Ureter (tissue), 1 donor: ENCODE data around the gene TMEM128. TPM values are rescaled to one million over a fixed set of nuclear protein-coding genes. Genes with fewer than 3 reads are reported as not detected.
"Not testable (repeated sequence)": the region's sequence is repeated elsewhere in the genome, so short reads cannot be mapped to it uniquely, and the experiment has no call there.

Source experiments
- DNase-seq: peaks from one replicate; pipeline ENCODE4 v3.0.0-alpha.2; 2020; ENCODE audit warnings: low spot score
- total RNA-seq: library from RNA; stranded (reverse); gene quantifications from one replicate; pipeline ENCODE4 v1.2.4, GENCODE V29; 2023
- donor health status: DM: yes; HTN: yes; CAD: no.

TMEM128 gene
- total RNA-seq, 1 donor from 2014 or later: 26.8 TPM

DNA sequence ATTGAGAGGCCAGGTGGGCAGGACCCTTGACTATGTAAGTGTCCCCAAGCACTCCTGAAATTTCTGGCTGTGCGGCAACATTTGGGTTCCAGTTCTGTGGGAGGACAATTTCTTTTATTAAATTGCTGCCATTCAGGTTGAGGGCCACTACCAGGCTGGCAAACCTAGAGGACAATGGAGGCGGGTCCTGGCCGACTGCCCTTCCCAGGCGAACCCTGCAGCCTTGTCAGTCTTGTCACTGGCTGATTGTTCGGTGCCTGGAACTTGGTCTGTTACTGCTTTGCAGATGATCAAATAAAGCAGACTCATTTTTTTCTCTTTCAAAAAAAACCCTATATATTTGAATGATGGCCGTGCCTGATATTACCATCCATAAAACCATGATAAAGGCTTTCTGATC lies 6.6 kb upstream of the TMEM128 start:
- DNase-seq: no peak

DNA sequence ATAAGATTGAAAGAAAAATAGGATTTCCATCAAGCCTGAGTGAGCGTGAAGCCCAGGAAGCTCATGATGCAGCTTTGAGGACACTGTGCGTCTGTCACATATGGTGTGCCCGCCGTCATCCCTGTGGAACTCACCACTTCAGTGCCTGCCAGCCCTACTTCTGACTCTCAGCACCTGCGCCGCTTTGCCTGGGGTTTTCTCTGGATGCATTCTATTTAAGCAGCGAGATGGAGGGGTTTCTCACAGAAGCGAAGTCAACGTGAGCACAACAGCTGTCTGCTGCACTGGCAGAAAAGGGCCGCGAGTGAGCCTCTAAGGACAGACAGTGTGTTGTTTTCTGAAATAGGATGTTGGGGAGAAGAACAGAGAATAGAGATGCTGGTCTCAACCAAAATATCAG lies 6.2 kb upstream of the TMEM128 start:
- no peak for DNase-seq

DNA sequence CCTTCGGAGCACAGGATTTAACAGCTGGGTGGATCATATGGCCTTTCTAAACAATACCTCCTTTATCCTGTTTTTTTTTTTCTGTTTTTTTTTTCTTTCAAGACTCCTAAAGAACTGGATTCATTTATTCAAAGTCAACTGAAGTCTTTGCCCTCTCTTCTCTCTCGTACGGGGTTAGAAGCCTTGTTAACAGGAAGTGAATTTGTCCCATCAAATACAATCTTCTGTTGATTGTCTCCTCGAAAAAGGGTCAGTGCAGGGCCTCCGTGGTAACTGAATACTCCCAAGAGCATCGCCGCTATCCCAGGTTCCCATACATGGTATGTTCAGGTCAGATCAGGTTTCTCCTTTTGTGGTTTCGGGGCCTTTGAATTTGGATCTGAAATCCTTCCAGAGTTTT lies 1.8 kb upstream of the TMEM128 start:
- DNase-seq: no peak

DNA sequence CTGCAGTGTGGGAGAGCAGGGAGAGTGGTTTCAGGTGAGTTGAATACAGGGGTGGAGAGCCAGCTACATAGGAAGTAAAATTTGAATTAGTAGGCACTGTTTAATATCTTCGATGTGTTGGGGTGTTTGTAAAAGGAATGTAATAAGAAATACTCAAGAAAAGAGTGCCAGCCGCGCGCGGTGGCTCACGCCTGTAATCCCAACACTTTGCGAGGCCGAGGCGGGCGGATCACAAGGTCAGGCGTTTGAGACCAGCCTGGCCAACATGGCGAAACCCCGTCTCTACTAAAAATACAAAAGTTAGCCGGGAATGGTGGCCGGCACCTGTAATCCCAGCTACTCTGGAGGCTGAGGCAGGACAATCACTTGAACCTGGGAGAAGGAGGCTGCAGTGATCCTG lies 1.3 kb upstream of the TMEM128 start:
- DNase-seq: not testable (repeated sequence)

DNA sequence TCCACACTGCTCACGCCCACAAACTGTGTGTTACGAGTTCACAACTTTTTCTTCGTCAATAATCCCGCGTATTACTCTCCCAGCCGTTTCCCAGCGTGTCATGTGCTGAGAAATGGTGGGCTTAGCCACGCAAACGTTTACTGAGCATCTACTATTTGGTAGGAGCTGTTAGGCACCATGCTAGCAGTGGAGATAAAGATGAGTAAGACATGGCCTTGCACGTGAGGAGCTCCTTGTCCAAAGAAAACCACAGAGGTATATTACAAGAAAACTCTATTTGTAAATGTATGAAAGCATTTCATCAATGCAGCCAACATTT lies 821 bp upstream of the TMEM128 start:
- DNase-seq: no peak

DNA sequence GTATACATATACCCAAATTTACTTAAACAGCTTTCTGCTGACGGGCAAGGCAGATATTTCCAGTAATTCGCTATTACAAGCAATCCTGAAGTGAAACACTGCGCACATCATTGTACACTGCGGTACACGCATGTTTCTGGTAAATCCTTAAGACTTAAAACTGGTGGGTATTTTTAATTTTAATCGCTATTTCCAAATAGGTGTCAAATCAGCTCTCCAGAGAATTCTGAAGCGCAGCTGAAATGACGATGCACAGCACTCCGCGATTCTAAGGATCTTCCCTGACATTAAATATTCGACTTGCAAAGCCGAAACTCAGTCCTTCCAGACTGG lies 361 bp downstream of the TMEM128 start:
- DNase-seq: no peak

DNA sequence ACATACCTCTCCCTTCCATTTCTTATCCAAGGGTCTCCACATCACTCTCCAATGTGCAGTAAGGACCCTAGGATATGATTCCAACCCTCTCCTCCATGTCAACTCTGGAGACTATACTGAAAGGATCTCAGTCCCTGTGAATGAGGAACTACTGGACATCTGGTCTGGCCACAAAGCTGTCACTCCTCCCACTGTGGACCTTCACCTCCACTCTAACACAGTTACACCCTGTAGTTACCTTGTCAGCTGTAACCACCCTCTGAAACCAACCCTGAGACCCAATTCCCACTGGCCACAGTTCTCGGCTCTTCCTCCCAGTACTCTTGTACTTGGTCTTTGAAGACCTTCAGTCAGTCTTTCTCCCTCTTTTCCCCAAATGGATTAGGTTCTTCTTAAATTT lies 2.9 kb downstream of the TMEM128 start:
- DNase-seq: no peak

DNA sequence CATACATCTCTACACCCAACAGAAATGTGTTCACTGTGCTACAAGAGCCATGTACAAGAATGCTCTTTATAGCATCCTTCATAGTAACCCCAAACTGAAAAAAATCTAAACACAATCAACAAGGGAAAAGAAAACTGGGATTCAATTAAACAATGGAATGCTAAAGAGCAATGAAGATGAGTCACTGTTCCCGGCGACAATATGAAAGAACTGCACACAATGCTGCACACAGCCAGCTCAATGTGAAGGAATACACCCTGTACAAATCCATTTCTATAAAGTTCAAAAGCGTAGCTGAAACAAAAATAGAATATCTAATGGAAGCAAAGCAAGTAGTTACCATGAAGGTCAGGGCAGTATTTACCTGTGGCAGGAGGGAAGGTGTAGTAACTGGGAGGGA lies 8.5 kb downstream of the TMEM128 start:
- not testable (repeated sequence) for DNase-seq

DNA sequence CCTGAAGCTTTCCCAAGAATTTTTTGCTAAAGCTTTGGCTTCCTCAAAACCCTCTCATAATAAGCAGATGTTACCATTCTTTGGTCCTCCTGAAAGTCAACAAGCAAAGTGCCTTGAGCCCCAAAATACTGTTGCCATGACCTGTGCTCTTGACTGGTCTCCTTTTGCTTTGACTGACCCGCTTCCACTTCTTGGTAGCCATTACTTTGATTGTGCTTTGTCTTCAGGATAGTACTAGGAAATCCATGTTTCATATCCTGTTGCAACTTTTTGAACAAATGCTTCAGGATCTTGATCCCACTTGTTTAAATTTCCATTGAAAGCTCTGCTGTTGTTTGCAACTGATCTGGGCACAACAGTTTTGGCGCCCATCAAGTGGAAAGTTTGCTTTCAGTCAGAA lies 14.4 kb downstream of the TMEM128 start:
- DNase-seq: no peak

DNA sequence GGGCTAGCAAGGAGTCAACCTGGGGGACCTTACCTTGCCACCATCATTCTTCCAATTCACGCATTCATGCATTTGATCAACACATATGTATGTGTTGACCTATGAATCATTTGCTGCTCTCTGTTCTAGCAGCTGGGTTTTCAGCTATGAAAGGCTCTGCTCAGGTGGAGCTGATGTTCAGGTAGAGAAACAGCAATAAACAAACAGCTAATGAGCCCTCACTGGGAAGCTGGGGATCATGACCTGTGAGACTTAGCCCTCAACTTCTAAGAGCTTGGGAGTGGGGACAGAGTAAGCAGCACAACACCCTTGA lies 19.7 kb downstream of the TMEM128 start:
- no peak for DNase-seq

DNA sequence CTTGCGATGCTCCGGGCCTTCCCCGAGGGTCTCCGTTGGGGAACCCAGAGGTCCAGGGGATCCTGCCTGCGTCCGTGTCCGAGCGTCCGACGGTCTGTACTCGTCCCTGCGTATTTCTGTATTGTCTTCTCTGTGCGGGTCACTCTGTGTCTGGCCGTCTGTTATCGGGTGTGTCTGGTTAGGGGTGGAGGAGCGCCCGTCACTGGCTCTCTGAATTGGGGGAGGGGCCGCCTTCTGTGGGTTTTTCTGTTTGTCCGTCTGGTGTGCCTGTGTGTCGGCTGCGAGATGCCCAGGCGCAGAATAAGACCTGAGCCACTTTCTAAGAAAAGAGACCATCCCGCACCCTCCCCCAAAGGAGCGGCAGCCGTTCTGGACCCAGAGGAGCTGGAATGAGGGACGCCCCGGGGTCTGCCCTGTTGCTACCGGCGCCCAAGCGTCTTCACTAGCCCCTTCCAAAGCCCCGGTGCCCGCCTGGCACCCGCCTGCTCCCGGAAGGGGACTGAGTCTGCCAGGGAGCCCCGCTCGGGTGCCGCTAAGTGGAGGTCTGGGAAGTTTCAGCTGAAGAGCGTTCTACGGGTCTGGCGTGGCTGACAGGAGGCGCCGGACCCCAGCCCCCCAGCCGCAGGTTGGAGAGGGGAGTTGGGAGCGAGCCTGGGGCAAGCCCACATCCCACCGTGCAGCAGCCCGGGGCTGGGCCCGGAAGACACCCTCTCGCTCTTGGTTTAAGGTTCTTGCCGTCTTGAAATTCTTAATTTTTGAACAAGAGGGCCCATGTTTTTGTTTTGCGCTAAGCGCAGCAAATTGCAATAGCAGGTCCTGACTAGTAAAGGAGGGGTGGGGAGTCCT lies 20.3 kb downstream of the TMEM128 start:
- DNase-seq: no peak

DNA sequence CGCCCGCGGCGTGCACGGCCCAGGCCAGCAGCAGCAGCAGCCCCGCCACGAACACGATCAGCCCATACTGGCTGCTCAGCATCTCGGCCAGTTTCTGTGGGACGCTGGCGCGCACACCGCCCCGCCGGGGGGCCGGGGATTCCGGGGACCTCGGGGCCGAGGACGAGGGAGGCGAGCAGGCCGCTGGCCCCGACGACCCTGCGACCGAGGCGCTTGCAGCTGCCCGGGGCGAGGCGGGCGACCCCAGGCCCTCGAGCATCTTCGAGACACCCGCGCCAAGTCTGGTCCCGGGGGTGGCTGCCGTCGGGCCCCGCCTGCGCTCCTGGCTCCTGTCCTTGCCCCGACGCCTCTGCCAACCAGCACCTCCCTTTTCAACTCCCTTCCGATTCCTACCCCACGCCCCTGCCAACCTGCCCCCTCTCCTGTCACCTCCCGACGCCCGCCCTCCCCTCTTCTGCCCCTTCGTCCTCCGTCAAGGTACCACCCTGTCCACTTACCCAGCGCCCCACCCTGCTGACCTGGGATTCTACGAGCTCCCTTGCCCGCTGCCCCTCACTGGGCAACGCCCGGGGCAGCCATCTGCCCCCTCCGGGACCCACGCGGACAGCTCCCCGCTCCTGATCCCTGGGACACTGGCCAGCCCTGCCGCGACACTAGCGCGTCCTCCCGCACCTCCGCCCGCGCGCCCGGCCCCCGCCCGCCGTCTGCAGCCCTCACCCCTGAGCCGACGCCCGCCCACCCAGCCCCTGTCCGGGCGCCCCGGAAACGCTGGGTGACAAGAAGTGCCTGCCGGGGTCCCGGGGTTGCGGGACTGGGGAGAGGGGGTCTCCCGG lies 21.2 kb downstream of the TMEM128 start, which contains the start of gene OTOP1:
TSS of gene OTOP1 (minus strand) at position 324 of the 833 bp plus-strand sequence. CDS start at position 259, 65 bp downstream.
- no peak for DNase-seq

DNA sequence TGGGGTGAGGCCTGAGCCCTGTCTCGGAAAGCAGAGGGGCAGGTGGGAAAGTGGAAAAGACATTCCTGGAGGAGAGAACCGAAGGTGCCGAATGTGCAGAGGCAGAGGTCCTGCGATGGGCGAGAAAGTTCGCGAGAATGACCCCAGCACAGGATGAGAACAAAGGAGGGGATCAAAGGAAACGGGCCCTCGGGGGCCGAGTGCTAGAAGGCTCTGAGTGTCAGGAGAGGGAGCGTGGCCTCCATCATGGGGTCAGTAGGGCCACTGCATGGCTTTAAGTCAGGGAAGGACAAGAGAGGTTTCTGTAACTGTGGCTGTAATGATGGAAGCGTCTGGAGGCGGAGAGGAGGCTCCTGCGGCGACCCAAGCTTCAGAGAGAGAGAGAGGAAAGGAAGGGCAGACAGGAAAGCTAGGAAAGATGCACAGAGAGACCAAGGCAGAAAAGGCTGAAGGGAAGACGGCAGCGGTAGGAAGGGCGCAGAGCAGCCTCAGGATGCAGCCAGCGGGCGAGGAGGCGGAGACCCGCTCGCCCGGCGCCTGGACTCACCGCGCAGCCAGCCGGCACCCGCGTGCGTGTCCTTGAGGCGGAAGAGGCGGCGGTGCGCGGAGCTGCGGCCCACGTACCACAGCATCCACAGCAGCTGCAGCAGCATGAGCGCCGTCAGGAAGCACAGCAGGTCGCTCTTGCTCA lies 22.0 kb downstream of the TMEM128 start:
- no peak for DNase-seq

DNA sequence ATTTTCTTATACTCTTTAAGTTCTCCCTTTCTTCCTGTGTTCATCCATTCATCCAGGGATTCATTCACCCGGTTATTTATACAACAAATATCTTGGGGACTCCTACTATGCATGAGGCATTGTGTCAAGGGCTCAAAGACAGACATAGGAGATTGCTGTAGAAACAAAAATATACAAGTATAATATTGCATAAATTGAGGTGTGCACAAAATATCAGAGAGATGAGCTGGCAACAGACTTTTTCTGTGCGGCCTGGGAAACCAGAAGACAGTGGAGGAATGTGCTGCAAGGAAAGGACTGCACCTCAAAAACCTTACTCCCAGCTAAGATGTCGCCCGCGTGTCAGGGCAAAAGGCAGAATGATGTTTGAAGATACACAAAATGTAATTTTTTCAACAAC lies 30.9 kb downstream of the TMEM128 start:
- no peak for DNase-seq

DNA sequence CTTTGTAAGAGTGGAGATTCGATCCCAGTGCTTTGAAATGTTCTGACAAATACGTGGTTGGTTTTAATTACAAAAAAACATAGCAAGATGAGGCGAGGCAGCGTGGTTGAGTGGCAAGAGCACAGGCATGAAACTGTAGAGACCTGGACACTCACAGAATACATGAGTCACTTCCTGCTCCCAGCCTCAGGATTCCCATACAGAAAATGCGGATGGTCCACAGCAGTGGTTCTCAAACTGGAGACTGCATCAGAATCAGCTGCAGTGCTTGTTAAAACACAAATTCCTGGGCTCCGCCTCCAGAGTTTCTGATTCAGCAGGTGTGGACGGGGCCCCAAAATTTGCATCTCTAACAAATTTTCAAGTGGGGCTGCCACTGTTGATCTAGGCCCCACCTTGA lies 31.4 kb downstream of the TMEM128 start:
- no peak for DNase-seq

DNA sequence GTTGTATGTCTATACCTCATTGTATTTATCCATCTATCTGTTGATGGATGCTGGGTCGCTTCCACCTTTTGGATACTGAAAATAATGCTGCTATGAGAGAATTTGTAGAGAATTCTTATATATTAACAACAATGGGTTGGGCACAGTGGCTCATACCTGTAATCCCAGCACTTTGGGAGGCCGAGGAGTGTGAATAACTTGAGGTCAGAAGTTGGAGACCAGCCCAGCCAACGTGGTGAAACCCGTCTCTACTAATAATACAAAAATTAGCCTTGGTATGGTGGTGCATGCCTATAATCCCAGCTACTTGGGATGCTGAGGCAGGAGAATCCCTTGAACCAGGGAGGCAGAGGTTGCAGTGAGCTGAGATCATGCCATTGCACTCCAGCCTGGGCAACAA lies 34.3 kb downstream of the TMEM128 start:
- DNase-seq: not testable (repeated sequence)

DNA sequence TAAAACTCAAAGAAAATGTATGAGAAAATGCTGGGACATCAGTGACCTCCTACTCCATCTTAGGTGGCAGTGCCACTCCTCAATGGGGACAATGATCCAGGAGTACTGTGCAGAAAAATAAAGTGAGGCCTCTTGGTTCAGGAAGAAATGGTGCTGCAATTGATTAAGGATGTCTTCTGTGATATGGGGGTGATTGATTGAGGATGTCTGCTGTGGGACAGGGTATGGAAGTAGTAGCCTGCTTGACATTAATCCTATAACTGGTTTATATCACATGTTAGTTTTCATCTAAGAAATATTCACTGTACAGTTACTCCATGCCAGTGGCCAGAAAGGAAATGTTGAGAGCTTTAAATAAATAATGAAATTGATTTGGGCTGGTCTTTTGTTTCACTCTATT lies 41.8 kb downstream of the TMEM128 start:
- no peak for DNase-seq

DNA sequence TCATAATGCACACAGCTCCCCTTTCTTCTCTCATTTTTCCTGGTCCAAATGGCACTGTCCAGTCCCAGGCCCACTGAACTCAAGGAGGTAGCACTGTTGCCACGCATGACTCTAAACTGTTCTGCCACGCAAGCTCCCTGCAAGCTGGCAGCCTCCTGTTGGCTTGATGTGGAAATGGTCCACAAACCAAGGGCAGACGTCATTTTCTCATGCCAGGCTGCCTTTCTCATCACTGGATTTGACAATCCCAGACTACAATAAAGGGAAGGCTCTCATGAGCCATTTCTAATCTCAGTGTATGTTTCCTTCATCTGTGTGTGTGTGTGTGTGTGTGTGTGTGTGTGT lies 43.6 kb downstream of the TMEM128 start:
- DNase-seq: no peak

DNA sequence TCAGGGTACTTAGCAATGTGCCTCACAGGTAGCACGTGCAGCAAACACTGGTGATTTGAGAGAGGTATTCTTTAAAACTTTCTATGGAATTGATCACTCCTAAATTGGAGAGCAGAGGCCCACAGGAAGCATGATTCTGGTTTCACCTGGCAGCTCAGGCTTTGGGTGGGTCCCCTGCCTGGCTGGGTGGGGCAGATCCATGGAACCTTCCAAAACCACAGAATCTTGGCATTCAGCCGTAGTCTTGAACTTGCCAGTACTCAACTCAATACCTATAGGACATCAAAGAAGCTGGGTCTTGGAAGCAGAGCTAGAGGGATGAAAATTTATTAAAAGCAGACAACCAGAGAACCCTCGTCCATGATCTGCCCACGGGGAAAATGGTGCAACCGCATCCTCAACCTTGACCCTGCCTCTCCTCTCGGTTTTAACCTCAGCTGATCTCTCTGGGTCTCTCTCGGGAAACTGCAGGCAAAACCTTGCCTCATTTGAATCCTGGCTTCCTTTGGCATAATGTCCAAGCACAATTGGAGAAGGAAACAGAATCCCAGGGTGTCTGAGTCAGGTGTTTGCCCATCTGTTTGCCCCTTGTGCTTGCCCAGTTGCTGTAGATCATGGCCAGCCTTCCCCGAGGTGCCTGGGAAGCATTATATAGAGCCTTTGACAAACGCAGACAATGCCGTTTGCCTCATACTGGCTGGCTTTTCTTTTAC lies 44.2 kb downstream of the TMEM128 start:
- no peak for DNase-seq

DNA sequence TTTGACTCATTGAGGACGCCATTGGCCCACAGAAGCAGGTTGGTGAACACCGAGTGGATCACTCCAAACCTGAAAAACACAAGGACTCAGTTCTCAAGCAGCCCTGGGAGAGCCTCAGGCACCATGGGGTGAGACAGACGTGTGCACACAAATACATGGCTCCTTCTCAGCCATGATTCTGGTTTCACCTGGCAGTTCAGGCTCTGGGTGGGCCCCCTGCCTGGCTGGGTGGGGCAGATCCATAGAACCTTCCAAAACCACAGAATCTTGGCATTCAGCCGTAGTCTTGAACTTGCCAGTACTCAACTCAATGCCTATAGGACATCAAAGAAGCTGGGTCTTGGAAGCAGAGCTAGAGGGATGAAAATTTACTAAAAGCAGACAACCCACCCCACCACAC lies 45.5 kb downstream of the TMEM128 start:
- no peak for DNase-seq

DNA sequence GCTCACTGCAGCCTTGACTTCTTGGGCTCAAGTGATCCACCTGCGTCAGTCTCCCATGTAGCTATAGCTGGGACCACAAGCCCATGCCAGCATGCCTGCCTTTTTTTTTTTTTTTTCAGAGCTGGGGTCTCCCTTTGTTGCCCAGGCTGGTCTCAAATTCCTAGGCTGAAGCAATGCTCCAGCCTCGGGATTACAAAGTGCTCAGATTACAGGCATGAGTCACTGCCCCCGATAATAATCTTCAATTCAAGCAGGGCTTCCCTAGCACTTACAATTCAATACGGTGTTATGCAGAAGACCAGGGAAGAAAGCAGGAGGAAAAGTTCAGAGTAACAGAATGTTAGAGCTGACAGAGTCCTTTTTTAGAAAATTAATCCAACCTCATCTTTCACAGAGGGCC lies 47.4 kb downstream of the TMEM128 start:
- no peak for DNase-seq

DNA sequence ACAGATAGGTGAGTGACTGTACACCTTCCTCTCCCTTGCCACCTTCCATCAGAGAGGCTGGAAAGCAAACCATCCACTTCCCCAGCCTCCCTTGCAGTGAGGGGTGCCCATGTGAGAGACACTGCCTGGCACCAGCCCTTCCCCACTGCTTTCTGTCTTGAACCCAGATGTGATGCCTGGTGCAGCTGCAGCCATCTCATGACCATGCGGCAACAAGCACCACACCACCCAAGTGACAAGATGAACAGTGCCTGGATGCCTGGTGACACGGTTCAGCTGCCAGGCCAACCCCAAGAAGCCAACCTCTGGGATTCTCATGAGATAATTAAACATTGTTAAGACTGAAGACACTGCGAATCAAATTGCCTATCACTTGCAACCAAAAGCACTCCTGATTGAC lies 52.7 kb downstream of the TMEM128 start:
- no peak for DNase-seq
